Panc1 (cell line): Measurements from ENCODE around the gene PTEN. TPM values are rescaled to one million over a fixed set of nuclear protein-coding genes. Genes with fewer than 3 reads are reported as not detected.

Experiments
- ATAC-seq: fragments of 200-7000 bp; cut with Tn5 transposase; 2 replicates; pipeline ENCODE4 v1.9.1; 2020; ENCODE audit warnings: mild to moderate bottlenecking, moderate library complexity
- BruUV-seq: library from RNA; stranded (reverse); fragments of 400-500 nt; replicated peaks from 2 replicates; lab custom pipeline; 2021; lab: Mats Ljungman, UMichigan
- CTCF ChIA-PET: fragments of 300-600 bp; sonication (Branson Sonifier 250); formaldehyde crosslinking; loops from one replicate; lab custom pipeline; 2022; ENCODE audit warnings: antibody characterized with exemption; lab: Charles Lee
- POLR2A ChIA-PET: fragments of 300-600 bp; sonication (Branson Sonifier 250); formaldehyde crosslinking; loops from one replicate; lab custom pipeline; 2022; ENCODE audit warnings: antibody characterized with exemption; lab: Charles Lee
- DNase-seq: peaks from one replicate; pipeline ENCODE4 v3.0.0-alpha.2; 2010; ENCODE audit warnings: low read depth, low spot score
- H3K27ac ChIP-seq: 2 replicates; pipeline ENCODE4 v1.5.1; 2011; ENCODE audit warnings: mild to moderate bottlenecking, low read length, inconsistent platforms
- H3K27me3 ChIP-seq: fragments of 200-500 bp; sonication (Bioruptor generic); 2 replicates; pipeline ENCODE4 v1.6.0; 2014; ENCODE audit warnings: low read length, inconsistent platforms; ENCODE audit not compliant: control insufficient read depth, insufficient read depth
- H3K36me3 ChIP-seq: fragments of 200-500 bp; sonication (Bioruptor generic); 2 replicates; pipeline ENCODE4 v1.5.1; 2014; ENCODE audit warnings: inconsistent platforms, mild to moderate bottlenecking, low read length, moderate library complexity; ENCODE audit not compliant: control insufficient read depth, insufficient read depth
- H3K4me1 ChIP-seq: 2 replicates; pipeline ENCODE4 v1.5.1; 2011; ENCODE audit warnings: inconsistent platforms, mild to moderate bottlenecking, low read length, moderate library complexity; ENCODE audit not compliant: control insufficient read depth, insufficient read depth
- H3K4me3 ChIP-seq, 2 experiments: 2 replicates each; pipeline ENCODE4 v1.5.1; 2011 to 2012; ENCODE audit warnings: low read depth in 2 of 2, low read length in 2 of 2, mild to moderate bottlenecking in 2 of 2, inconsistent platforms in 1 of 2, moderate library complexity in 1 of 2
- H3K9me3 ChIP-seq: fragments of 200-500 bp; sonication (Bioruptor generic); 2 replicates; pipeline ENCODE4 v1.5.1; 2014; ENCODE audit warnings: low read depth, mild to moderate bottlenecking, inconsistent platforms, low read length, moderate library complexity; ENCODE audit not compliant: control insufficient read depth, insufficient read depth
- CTCF ChIP-seq: fragments of 450-650 bp; IDR thresholded peaks from 2 replicates; pipeline ENCODE4 v1.5.1; 2017; ENCODE audit warnings: mild to moderate bottlenecking
- POLR2AphosphoS5 ChIP-seq: IDR thresholded peaks from 2 replicates; pipeline ENCODE4 v1.6.1; 2012; ENCODE audit warnings: mild to moderate bottlenecking, low read depth, low read length, moderate library complexity
- REST ChIP-seq, 2 experiments: IDR thresholded peaks; 2 replicates each; pipeline ENCODE4 v1.6.1; 2011 to 2012; ENCODE audit warnings: low read depth in 2 of 2, control low read depth in 1 of 2, low read length in 1 of 2, mild to moderate bottlenecking in 1 of 2, moderate library complexity in 1 of 2; ENCODE audit not compliant: insufficient read depth in 1 of 2
- SIN3A ChIP-seq: IDR thresholded peaks from 2 replicates; pipeline ENCODE4 v1.6.1; 2012; ENCODE audit warnings: low read depth, mild to moderate bottlenecking, low read length, moderate library complexity, borderline replicate concordance; ENCODE audit not compliant: insufficient read depth
- TCF7L2 ChIP-seq: IDR thresholded peaks from 2 replicates; pipeline ENCODE4 v1.6.1; 2011; ENCODE audit warnings: mild to moderate bottlenecking, low read depth, low read length, inconsistent platforms
- in situ Hi-C: cut with HindIII; loops from 2 replicates; pipeline ENCODE4 v1.10.0; 2016; ENCODE audit warnings: low sequenced_read_pairs, low pct_unique_long_range_greater_than_20kb
- intact Hi-C: fragments of 100-400 bp; cut with micrococcal nuclease; formaldehyde crosslinking; loops from one replicate; pipeline ENCODE4 v1.10.0; 2022; ENCODE audit not compliant: unreplicated experiment
- total RNA-seq: library from RNA; stranded (reverse); gene quantifications from one replicate; pipeline ENCODE4 v1.2.1, GENCODE V29; 2021; ENCODE audit not compliant: unreplicated experiment

The PTEN gene
- total RNA-seq, 1 experiment from 2014 or later = 88.9 TPM

GRCh38 chr10:87861566-87861952, 1.9 kb upstream of the PTEN start:
- H3K27ac ChIP-seq = peak overlapping the region; percentile 93
- TF ChIP-seq POLR2AphosphoS5 (no peak), TCF7L2 (no peak), CTCF (0 out of 2 replicates have a peak, but pooled peaks have one; percentile 12), REST (IDR thresholded peaks at IDR 0.05; ENCODE audit: insufficient read depth in 1 of 2, low read depth in 2 of 2, low read length in 1 of 2) (no peak), SIN3A (no peak)
- H3K9me3 ChIP-seq = no peaks in the 10 kb centered on the region
- H3K4me1 ChIP-seq = peaks cover 12% of the 10 kb centered on the region
- H3K36me3 ChIP-seq = no peaks in the 10 kb centered on the region; the same call in 1 of the 2 replicates
- ChIA-PET CTCF (interaction anchor here (0.6 to 1.6 kb wide), 2 partner anchors 11 to 528 kb away, joined by 5 to 6 read pairs; no protein-coding TSS in a partner anchor), POLR2A (interaction anchor here (1.0 kb wide), 1 partner anchor 47 kb away, joined by 4 read pairs; no protein-coding TSS in a partner anchor)
- peak overlapping the region; percentile 67 to 97 for H3K4me3 ChIP-seq
- ATAC-seq (peak; percentile 2), DNase-seq (no peak)
- in situ Hi-C loops = no loop called here
- no peaks in the 10 kb centered on the region for H3K27me3 ChIP-seq
- intact Hi-C loops = loop anchor here (2.0 kb wide), 1 partner anchor 527 kb away; no protein-coding TSS in a partner anchor
- BruUV-seq = no TSS peak

- Histone ChIP-seq H3K27me3 (no peaks in the 10 kb centered on the region), H3K4me3 (peak overlapping the region; percentile 67 to 97), H3K9me3 (no peaks in the 10 kb centered on the region), H3K4me1 (peaks cover 12% of the 10 kb centered on the region), H3K27ac (peak overlapping the region; percentile 93), H3K36me3 (no peaks in the 10 kb centered on the region; the same call in 1 of the 2 replicates)
- BruUV-seq = no TSS peak
- TF ChIP-seq TCF7L2 = peak; percentile 86
- TF ChIP-seq REST (IDR thresholded peaks at IDR 0.05; ENCODE audit: insufficient read depth in 1 of 2, low read depth in 2 of 2, low read length in 1 of 2) = peak in 1 of 2 experiments; percentile 30; a peak in 1 of 4 replicates
- TF ChIP-seq CTCF = no peak
- peak; percentile 98 for TF ChIP-seq POLR2AphosphoS5
- peak; percentile 86 for TF ChIP-seq SIN3A
- DNase-seq = peak; percentile 94
- intact Hi-C loops (loop anchor here (2.0 kb wide), 2 partner anchors 253 to 527 kb away; no protein-coding TSS in a partner anchor), in situ Hi-C loops (no loop called here)
- ChIA-PET CTCF (interaction anchor here (1.6 kb wide), 1 partner anchor 11 kb away, joined by 6 read pairs; no protein-coding TSS in a partner anchor), POLR2A (interaction anchor here (0.6 to 1.0 kb wide), 2 partner anchors 47 to 215 kb away, joined by 4 to 9 read pairs; no protein-coding TSS in a partner anchor)
- peak; percentile 81 for ATAC-seq
Measured at GRCh38 chr10:87861953-87862678, 1.3 kb upstream of the PTEN start.
